ENCODE results near the gene ARHGEF1. TPM values are rescaled to one million over a fixed set of nuclear protein-coding genes. Genes with fewer than 3 reads are reported as not detected.

ARHGEF1 gene
- total RNA-seq, 6 experiments from 2014 or later: 63.8 to 73.3 (median 68.2) TPM

DNA sequence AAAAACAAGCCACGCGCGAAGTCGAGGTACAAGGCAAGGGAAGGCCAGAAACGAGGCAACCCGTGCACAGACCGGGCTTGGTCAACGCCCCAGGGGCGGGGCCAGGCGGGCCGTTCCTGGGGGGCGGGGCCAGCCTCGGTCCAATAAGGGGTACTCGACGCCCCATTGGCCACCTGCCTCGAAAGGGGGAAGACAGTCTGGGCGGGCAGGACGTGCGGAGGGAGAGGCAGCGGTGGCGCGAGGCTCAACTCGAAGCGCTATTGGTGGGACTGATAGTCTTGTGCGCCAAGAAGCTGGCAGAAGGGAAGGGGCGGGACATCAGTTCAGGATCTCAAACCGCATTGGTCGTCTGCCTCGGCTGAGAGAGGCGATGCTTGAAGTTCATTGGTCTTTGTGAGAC lies 38.4 kb upstream of the ARHGEF1 start, which contains the start of gene LYPD4:
Gene LYPD4, minus strand, starts transcription at position 83 of the 400 bp plus-strand sequence. CDS start 5,398 bp downstream, outside the sequence.
- no peaks in the 10 kb centered on the region for H3K4me1 Mint-ChIP-seq (ENCODE audit: low read depth)
- H3K27me3 Mint-ChIP-seq (ENCODE audit: insufficient read depth): peaks cover 30% of the 10 kb centered on the region
- no peaks in the 10 kb centered on the region for H3K36me3 Mint-ChIP-seq (ENCODE audit: low read depth)
- H3K9me3 Mint-ChIP-seq: peaks cover 5% of the 10 kb centered on the region
- DNase-seq: no peak
- no peak within 1 kb of the TSS for H3K4me3 Mint-ChIP-seq
- TF ChIP-seq, protein P1, sequence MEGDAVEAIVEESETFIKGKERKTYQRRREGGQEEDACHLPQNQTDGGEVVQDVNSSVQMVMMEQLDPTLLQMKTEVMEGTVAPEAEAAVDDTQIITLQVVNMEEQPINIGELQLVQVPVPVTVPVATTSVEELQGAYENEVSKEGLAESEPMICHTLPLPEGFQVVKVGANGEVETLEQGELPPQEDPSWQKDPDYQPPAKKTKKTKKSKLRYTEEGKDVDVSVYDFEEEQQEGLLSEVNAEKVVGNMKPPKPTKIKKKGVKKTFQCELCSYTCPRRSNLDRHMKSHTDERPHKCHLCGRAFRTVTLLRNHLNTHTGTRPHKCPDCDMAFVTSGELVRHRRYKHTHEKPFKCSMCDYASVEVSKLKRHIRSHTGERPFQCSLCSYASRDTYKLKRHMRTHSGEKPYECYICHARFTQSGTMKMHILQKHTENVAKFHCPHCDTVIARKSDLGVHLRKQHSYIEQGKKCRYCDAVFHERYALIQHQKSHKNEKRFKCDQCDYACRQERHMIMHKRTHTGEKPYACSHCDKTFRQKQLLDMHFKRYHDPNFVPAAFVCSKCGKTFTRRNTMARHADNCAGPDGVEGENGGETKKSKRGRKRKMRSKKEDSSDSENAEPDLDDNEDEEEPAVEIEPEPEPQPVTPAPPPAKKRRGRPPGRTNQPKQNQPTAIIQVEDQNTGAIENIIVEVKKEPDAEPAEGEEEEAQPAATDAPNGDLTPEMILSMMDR (IDR thresholded peaks at IDR 0.05): no peak
- H3K27ac Mint-ChIP-seq: no peak within 1 kb of the TSS

DNA sequence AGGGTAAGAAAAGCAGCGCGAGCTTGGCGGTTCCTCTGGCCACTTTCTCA lies 38.2 kb upstream of the ARHGEF1 start, which contains the start of gene DMRTC2:
Gene DMRTC2, plus strand, starts transcription at position 42 of the 50 bp plus-strand sequence. CDS start 2,387 bp downstream, outside the sequence.
- Mint-ChIP-seq H3K27me3 (ENCODE audit: insufficient read depth) (peaks cover 30% of the 10 kb centered on the region), H3K4me1 (ENCODE audit: low read depth) (no peaks in the 10 kb centered on the region), H3K9me3 (peaks cover 5% of the 10 kb centered on the region), H3K36me3 (ENCODE audit: low read depth) (no peaks in the 10 kb centered on the region), H3K4me3 (no peak within 1 kb of the TSS), H3K27ac (no peak within 1 kb of the TSS)
- no peak for DNase-seq
- TF ChIP-seq, protein P1 (IDR thresholded peaks at IDR 0.05): no peak

DNA sequence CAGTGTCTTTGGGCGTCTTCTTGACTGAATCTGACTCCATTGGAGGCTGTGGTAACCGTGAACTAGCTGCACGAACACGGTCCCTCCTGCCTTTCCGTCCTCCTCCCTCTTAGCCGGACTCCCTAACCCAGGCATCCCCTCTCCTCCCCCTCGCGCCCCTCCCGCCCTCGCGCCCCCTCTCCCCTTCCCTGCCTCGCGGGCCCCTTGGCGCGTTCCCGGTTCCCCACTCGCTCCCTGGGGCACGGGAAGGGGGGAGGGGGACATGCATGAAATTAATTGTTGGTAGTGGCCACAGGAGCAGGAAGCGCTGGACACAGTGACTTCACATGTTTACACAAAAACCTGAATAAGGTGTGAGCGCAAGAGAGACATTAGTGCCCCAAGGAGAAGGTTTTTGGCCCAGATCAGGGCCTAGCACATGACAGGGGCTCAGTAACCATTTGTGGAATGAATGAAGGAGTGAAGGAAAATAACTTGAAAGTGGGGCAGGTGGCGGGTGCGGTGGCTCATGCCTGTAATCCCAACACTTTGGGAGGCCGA lies 37.9 kb upstream of the ARHGEF1 start:
- Mint-ChIP-seq H3K27ac (no peak overlapping the region), H3K36me3 (ENCODE audit: low read depth) (no peaks in the 10 kb centered on the region), H3K9me3 (peaks cover 5% of the 10 kb centered on the region), H3K4me1 (ENCODE audit: low read depth) (no peaks in the 10 kb centered on the region), H3K27me3 (ENCODE audit: insufficient read depth) (peaks cover 31% of the 10 kb centered on the region), H3K4me3 (no peak overlapping the region)
- DNase-seq: no peak
- TF ChIP-seq, protein P1 (IDR thresholded peaks at IDR 0.05): no peak

DNA sequence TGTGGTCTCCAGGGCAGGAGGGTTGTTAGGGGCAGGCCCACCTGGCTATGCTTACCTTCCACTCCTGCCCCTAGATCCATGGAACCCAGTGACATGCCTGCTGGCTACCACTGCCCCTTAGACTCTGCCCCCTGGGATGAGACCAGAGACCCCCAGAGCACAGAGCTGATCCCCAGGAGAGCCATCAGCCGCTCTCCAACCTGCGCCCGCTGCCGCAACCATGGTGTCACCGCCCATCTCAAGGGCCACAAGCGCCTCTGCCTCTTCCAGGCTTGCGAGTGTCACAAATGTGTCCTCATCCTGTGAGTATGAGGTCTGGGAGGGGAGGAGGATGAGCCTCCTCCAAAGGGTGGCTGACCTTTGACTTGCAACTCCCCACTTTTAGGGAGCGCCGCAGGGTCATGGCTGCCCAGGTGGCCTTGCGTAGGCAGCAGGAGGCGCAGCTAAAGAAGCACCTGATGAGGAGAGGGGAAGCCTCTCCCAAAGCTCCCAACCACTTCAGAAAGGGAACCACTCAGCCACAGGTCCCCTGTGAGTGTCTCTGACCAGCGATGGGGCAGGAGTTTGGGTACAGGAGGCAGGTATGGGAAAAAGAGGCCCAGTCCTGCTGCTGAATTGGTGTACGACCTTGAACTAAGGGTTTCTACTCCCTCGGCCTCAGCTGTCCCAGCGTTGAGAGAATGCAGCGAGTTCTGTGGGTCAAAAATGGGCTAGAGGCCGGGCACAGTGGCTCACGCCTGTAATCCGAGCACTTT lies 35.5 kb upstream of the ARHGEF1 start:
- H3K9me3 Mint-ChIP-seq: peaks cover 5% of the 10 kb centered on the region
- H3K27ac Mint-ChIP-seq: no peak overlapping the region
- DNase-seq: no peak
- TF ChIP-seq, protein P1 (IDR thresholded peaks at IDR 0.05): no peak
- H3K4me3 Mint-ChIP-seq: no peak overlapping the region
- no peaks in the 10 kb centered on the region for H3K36me3 Mint-ChIP-seq (ENCODE audit: low read depth)
- H3K27me3 Mint-ChIP-seq (ENCODE audit: insufficient read depth): peaks cover 40% of the 10 kb centered on the region
- H3K4me1 Mint-ChIP-seq (ENCODE audit: low read depth): no peaks in the 10 kb centered on the region

DNA sequence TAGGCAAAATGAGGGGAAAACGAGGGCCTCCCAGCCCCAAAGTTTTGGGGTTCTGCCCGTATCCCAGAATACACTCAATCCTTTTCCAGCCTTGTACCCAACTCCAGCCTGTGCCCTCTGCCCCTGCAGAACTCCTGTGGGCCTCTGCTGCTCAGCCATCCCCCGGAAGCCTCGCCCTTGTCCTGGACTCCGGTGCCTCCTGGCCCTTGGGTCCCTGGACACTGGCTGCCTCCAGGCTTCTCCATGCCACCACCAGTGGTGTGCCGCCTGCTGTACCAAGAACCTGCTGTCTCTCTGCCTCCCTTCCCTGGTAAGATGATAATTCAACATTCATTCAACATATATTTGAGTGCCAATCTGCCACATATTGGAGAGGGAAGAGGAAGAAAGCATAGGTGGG lies 34.3 kb upstream of the ARHGEF1 start:
- peaks cover 48% of the 10 kb centered on the region for H3K27me3 Mint-ChIP-seq (ENCODE audit: insufficient read depth)

More for the DNA sequence above, 34.3 kb upstream of the ARHGEF1 start:
- no peak overlapping the region for H3K27ac Mint-ChIP-seq
- H3K4me3 Mint-ChIP-seq: no peak overlapping the region
- no peak for DNase-seq
- no peaks in the 10 kb centered on the region for H3K4me1 Mint-ChIP-seq (ENCODE audit: low read depth)
- peaks cover 5% of the 10 kb centered on the region for H3K9me3 Mint-ChIP-seq
- TF ChIP-seq, protein P1 (IDR thresholded peaks at IDR 0.05): no peak
- H3K36me3 Mint-ChIP-seq (ENCODE audit: low read depth): no peaks in the 10 kb centered on the region
